ENCODE data around the gene CLMN.

DNA sequence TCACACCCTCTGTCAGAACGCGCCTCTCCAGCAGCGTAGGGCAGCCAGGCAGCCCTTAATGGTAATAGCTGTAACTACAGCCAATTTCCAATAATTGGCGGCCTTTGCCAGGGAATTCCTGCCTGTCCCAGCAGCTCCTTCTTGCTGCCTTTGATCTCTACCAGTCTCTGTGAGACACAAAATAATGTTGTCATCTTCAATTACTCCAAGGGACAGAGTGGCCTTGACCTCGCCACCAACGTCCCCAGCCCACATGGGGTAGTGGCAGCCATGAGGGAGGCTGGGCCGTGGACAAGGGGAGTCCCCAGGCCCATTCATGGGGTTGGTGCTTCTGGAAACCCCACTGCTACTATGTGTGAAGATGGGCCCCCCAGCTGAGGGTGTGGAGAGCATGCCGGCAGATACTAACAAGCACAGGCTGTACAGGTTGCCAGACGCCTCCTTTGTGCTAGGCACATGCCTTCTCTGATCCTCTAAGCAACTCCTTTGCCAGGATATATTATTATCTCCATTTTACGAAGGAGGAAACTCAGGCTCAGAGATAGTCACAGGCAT, 17.4 kb upstream of the CLMN start:
- TF ChIP-seq, protein P1, sequence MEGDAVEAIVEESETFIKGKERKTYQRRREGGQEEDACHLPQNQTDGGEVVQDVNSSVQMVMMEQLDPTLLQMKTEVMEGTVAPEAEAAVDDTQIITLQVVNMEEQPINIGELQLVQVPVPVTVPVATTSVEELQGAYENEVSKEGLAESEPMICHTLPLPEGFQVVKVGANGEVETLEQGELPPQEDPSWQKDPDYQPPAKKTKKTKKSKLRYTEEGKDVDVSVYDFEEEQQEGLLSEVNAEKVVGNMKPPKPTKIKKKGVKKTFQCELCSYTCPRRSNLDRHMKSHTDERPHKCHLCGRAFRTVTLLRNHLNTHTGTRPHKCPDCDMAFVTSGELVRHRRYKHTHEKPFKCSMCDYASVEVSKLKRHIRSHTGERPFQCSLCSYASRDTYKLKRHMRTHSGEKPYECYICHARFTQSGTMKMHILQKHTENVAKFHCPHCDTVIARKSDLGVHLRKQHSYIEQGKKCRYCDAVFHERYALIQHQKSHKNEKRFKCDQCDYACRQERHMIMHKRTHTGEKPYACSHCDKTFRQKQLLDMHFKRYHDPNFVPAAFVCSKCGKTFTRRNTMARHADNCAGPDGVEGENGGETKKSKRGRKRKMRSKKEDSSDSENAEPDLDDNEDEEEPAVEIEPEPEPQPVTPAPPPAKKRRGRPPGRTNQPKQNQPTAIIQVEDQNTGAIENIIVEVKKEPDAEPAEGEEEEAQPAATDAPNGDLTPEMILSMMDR (IDR thresholded peaks at IDR 0.05), result no peak
- no peak for TF ChIP-seq POLR2A (IDR thresholded peaks at IDR 0.05)
